Activated naive CD8-positive, alpha-beta T cell (primary cell): ENCODE measurements around the gene PEAK1.

Experiments used
- H3K27ac Mint-ChIP-seq: one replicate; pipeline ENCODE4 v1.8.0; 2021; ENCODE audit warnings: mixed read lengths
- H3K27me3 Mint-ChIP-seq: one replicate; pipeline ENCODE4 v1.8.0; 2021; ENCODE audit warnings: mixed read lengths
- H3K36me3 Mint-ChIP-seq: one replicate; pipeline ENCODE4 v1.8.0; 2021; ENCODE audit warnings: mixed read lengths
- H3K4me1 Mint-ChIP-seq: one replicate; pipeline ENCODE4 v1.8.0; 2021; ENCODE audit warnings: low read depth, mixed read lengths
- H3K4me3 Mint-ChIP-seq: one replicate; pipeline ENCODE4 v1.8.0; 2021; ENCODE audit warnings: mild to moderate bottlenecking, mixed read lengths
- H3K9me3 Mint-ChIP-seq: one replicate; pipeline ENCODE4 v1.8.0; 2021; ENCODE audit warnings: low read depth, mixed read lengths

PEAK1 gene

DNA sequence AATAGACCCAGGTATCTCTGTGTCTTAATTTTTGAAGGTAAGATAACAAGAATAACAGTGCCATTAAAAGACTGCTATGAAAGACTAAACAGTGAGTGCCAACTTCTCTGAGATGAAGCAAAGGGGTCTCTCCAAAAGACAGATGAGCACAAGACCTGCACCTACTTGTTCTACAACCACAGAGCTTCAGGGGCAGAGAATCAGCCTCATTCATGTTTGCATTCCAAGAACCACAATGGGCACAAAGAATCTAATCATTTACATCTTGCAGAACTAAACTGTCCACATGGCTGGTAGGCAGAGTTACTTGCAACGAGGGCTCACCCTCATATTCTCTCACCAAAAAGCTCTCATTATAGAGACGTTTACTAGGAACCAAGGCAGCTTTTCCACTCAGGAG, 83.9 kb downstream of the PEAK1 start:
- H3K27ac Mint-ChIP-seq = no peak overlapping the region
- no peaks in the 10 kb centered on the region for H3K27me3 Mint-ChIP-seq
- peaks cover 9% of the 10 kb centered on the region for H3K36me3 Mint-ChIP-seq
- no peaks in the 10 kb centered on the region for H3K9me3 Mint-ChIP-seq
- peaks cover 4% of the 10 kb centered on the region for H3K4me1 Mint-ChIP-seq
- no peak overlapping the region for H3K4me3 Mint-ChIP-seq

DNA sequence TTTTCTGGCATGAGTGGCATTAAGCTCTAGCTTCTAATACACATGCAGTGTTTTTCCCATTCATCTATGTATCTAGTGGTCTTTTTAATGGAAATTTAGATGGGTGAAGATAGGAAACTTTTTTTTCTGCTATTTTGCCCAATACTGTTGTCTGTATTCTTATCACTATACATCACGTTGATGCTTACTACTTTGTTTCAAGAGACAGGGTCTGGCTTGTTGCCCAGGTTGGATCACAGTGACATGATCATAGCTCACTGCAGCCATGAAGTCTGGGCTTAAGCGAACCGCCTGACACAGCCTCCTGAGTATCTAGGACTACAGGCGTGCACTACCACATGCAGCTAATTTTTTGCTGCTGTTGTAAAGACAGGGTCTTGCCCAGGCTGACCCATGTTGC, 84.6 kb downstream of the PEAK1 start:
- Mint-ChIP-seq H3K36me3 (peaks cover 9% of the 10 kb centered on the region), H3K27ac (no peak overlapping the region), H3K27me3 (no peaks in the 10 kb centered on the region), H3K9me3 (no peaks in the 10 kb centered on the region), H3K4me1 (peaks cover 4% of the 10 kb centered on the region), H3K4me3 (no peak overlapping the region)

DNA sequence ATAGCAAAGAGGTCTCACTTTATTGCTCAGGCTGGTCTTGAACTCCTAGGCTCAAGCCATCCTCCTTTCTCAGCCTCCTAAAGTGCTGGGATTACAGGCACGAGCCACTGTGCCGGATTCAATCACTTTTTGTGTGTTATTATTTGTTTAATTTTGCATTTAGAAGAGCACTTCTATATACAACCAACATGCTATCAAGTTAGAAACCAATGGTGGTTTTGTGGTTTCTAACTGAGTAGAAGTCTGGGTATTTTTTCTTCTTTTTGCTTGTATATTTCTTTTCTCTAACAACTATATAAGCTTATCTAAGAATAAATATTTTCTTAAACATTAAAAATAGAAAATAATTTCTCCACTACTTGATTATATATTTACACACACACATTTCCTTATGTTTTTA, 86.7 kb downstream of the PEAK1 start:
- H3K4me1 Mint-ChIP-seq = peaks cover 4% of the 10 kb centered on the region
- H3K36me3 Mint-ChIP-seq = peaks cover 6% of the 10 kb centered on the region
- no peak overlapping the region for H3K4me3 Mint-ChIP-seq

DNA sequence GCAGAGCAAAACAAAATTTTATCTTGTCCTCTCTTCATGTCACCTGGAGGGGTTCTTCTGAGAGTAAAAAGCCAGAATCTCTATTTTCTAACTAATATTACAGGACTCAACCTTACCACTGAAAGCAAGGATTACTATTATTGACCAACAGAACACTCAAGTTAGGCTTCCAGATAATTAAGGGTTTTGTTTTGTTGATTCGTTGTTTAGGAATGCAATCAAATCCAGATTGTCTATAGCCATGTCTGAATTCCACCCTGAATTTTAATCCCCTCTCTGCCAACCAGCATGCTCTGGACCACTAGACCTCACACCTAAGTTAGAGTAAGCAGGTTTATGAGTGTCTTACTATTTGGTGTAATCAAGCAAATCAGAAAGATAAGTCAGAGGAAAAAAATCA, 90.7 kb downstream of the PEAK1 start:
- Mint-ChIP-seq H3K4me1 (peaks cover 4% of the 10 kb centered on the region), H3K36me3 (peaks cover 5% of the 10 kb centered on the region), H3K4me3 (no peak overlapping the region), H3K27me3 (no peaks in the 10 kb centered on the region), H3K9me3 (no peaks in the 10 kb centered on the region), H3K27ac (no peak overlapping the region)

More for the DNA sequence above, 86.7 kb downstream of the PEAK1 start:
- H3K9me3 Mint-ChIP-seq = no peaks in the 10 kb centered on the region
- no peaks in the 10 kb centered on the region for H3K27me3 Mint-ChIP-seq
- H3K27ac Mint-ChIP-seq = no peak overlapping the region

DNA sequence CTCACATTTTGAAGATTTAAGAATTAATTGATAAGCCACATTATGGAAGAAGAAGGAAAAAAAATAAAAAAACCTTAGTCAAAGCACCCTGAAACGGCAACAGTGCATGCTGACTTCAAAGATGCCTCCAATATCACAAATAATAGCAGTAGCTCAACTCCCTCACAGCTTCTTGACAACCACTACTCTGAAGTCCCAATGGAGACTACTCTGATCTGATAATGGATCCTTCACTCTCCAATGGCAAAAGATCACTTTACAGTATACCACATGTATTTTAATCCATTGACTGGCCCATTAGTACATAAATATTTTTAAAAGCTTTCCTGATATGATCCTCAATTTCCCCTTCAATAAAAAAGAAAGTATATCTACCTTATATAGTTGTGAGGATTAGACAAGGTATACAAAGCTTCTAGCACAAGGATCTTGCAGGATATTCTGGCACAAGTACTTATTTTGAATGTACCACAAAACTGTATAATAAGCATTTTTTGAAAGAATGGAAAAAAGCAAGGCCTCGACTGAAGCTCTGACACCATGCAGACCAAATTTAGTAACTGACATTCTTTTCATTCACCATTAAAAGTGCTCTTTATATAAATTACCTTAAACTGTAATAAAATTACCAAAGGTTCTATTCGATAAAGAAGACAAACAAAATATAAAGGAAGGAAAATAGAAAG, 91.9 kb downstream of the PEAK1 start:
- Mint-ChIP-seq H3K27me3 (no peaks in the 10 kb centered on the region), H3K36me3 (peaks cover 5% of the 10 kb centered on the region), H3K4me3 (no peak overlapping the region), H3K9me3 (no peaks in the 10 kb centered on the region), H3K4me1 (no peaks in the 10 kb centered on the region), H3K27ac (no peak overlapping the region)

DNA sequence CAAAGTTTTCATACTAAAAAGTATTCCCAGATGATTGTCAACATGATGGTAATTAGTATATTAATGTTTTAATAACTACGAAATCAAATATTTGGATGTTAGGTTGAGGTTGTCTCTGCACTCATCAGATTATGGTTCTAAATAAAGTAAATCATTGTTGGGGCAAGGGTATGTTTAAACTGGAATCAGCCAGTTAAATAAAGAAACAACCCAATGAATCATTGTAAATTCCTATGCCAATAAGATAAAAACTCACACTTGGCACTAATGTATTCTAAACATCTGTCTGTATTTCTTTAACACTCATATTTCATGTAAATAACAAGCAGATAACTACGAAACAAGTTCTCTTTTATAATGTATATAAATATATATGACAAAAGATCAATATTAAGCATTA, 92.7 kb downstream of the PEAK1 start:
- Mint-ChIP-seq H3K27me3 (no peaks in the 10 kb centered on the region), H3K4me1 (no peaks in the 10 kb centered on the region), H3K27ac (no peak overlapping the region), H3K4me3 (no peak overlapping the region), H3K9me3 (no peaks in the 10 kb centered on the region), H3K36me3 (peaks cover 5% of the 10 kb centered on the region)

DNA sequence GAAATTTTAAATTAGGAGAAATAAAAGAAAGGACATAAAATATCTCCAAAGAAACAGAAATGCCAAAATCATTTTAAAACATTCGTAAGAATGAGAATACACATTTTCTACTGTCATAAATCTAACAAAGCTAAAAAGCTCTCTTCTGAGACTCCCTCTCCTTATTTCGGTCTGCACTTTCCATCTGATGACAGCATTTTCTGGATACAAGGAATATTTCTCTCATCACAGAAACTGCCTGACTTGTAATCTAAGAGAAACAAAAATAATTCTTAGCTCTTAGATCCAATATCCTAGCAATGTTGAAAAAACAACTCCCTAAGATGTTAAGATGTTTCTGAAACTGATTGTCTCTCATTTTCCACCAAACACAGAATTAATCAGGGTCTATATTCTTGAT, 93.5 kb downstream of the PEAK1 start:
- Mint-ChIP-seq H3K4me1 (no peaks in the 10 kb centered on the region), H3K4me3 (no peak overlapping the region), H3K9me3 (no peaks in the 10 kb centered on the region), H3K27ac (no peak overlapping the region), H3K36me3 (peaks cover 5% of the 10 kb centered on the region), H3K27me3 (no peaks in the 10 kb centered on the region)

DNA sequence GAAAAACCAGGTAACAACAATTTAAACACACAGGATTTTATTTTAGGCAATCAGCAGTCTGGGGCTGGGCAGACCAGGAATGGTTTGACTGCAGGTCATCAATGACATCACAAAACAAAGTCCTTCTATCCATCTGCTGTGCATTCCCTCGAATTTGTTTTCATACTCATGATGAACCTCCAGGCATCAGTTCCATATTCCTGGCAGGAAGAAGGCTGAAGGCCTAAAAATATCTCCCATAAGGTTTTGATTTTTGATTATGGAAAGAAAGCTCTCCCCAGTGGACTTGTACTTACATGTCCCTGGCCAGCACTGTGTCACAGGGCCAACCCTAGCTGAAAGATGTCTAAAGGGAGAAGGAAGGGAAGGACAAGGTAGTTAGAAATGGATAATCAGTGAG, 107.4 kb downstream of the PEAK1 start:
- no peaks in the 10 kb centered on the region for H3K9me3 Mint-ChIP-seq
- peaks cover 13% of the 10 kb centered on the region for H3K4me1 Mint-ChIP-seq
- no peak overlapping the region for H3K4me3 Mint-ChIP-seq
- H3K27me3 Mint-ChIP-seq = no peaks in the 10 kb centered on the region
- peaks cover 3% of the 10 kb centered on the region for H3K36me3 Mint-ChIP-seq
- H3K27ac Mint-ChIP-seq = no peak overlapping the region

DNA sequence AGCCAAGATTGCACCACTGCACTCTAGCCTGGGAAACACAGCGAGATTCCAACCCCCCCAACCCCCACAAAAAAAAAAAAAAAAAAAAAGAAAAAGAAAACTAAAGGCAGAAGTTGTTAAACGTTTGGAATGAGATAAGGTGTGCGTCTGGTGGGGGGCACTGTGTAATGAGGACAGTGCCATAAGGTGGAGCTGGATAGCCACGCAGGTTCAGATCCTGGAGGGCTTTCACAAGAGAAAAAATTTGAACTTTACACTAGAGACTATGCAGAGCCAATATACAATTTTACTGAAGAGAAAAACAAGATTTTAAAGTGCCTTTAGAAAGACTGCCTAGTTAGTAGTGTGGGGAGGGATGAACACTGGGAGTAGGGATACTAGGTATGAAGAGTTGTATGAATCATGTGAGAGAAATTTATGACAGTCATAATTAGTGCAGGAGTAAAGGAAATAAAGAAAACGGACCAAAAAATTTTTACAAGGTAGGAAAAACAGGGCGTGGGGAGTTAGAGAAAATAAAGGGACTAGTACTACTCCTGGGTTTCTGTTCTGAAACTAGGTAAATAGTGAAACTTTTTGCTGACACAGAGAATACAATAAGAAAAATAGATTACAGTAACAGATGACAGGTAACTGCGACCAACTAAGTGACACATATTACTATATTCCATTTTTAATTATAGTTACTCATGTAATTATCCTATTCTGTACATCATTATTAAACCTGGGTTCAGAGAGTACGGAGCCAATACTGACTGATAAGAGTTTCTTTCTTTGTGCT, 108.1 kb downstream of the PEAK1 start:
- H3K27ac Mint-ChIP-seq = no peak overlapping the region
- no peaks in the 10 kb centered on the region for H3K27me3 Mint-ChIP-seq
- no peaks in the 10 kb centered on the region for H3K9me3 Mint-ChIP-seq
- peaks cover 3% of the 10 kb centered on the region for H3K36me3 Mint-ChIP-seq
- H3K4me1 Mint-ChIP-seq = peaks cover 13% of the 10 kb centered on the region
- no peak overlapping the region for H3K4me3 Mint-ChIP-seq

DNA sequence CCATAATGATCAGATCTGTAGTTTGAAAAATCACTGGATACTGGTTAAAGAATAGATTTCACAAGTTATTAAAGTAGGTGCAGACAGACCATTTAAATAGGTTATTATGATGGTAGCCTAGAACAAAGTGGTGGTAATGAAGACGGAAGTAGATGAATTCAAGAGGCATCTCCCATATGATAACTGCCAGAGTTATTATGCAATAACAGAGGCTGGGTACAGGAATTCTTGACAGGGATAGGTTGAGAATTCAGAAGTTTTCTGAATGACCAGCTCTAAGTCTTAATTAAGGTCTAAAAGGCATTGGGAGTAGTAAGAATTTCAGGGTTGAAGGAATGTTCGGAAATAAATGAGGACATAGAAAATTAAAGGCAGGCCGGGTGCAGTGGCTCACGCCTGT, 108.9 kb downstream of the PEAK1 start:
- no peaks in the 10 kb centered on the region for H3K36me3 Mint-ChIP-seq
- H3K4me3 Mint-ChIP-seq = no peak overlapping the region
- H3K9me3 Mint-ChIP-seq = no peaks in the 10 kb centered on the region
- H3K4me1 Mint-ChIP-seq = peaks cover 13% of the 10 kb centered on the region
- no peaks in the 10 kb centered on the region for H3K27me3 Mint-ChIP-seq
- no peak overlapping the region for H3K27ac Mint-ChIP-seq

DNA sequence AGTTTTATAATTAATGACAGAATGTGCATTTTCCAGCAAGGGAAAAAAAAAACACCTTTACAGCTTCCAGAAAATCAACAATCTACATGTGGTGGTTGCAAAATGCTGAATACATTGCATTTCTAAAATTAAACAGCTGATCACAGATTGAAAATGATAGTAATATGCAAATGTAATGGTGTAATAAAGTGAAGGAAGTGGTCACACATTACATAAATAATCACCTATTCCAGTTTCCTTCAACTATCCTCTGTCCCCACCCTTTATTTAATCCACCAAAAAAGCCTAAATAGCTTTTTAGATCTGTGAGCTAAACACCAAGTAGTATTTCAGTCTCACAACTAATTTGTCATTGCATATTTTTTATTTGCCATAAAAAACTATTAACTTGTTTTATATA, 110.5 kb downstream of the PEAK1 start:
- H3K36me3 Mint-ChIP-seq = peaks cover 6% of the 10 kb centered on the region
- H3K4me1 Mint-ChIP-seq = peaks cover 13% of the 10 kb centered on the region
- no peaks in the 10 kb centered on the region for H3K9me3 Mint-ChIP-seq
- no peak overlapping the region for H3K4me3 Mint-ChIP-seq
- H3K27ac Mint-ChIP-seq = no peak overlapping the region
- H3K27me3 Mint-ChIP-seq = no peaks in the 10 kb centered on the region

DNA sequence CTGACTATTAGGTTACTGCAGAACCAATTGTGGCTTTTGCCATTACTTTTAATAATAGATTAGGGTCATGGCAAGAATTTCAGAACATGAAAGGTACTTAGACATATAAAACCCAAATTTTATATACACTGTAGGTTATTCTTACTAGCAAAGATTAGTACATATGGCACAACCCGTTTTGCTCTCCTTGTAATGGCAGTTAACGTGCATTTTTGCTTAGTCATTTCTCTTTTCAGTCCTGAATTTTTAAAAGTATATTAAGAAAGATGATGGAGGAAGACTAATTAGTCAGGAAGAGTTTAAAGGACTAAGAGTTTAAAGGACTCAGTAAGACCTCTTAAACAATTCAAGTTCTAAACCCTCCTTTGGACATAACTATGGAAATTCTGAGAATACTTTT, 114.0 kb downstream of the PEAK1 start:
- Mint-ChIP-seq H3K27me3 (no peaks in the 10 kb centered on the region), H3K27ac (no peak overlapping the region), H3K9me3 (no peaks in the 10 kb centered on the region)

DNA sequence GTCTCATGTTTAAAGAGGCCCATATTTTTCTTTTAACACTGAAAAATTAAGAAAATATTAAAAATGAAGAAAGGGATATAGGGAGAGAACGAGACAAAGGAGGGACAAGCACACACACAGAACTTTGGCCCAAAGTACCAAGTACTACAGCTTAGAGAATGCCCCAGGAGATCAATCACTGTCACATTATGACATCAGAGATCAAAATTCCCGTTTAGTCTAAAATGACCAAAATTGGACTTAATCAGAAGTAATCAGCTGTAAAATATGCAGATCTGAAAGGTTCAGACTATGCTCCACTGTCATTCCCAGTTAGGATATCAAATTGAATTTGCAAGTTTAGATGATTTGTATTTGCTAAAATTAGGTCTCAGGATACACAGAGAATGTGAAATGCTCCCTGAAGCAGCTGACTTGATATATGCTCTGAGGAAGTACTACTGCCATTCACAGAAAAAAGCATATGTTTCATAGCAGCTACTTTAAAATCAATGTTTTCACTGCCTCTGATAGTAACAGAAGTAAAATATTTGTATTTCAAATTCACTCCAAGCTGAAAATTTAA, 123.0 kb downstream of the PEAK1 start:
- Mint-ChIP-seq H3K4me3 (no peak overlapping the region), H3K27ac (no peak overlapping the region), H3K4me1 (no peaks in the 10 kb centered on the region), H3K27me3 (no peaks in the 10 kb centered on the region), H3K9me3 (peaks cover 4% of the 10 kb centered on the region), H3K36me3 (peaks cover 3% of the 10 kb centered on the region)

More for the DNA sequence above, 114.0 kb downstream of the PEAK1 start:
- peaks cover 8% of the 10 kb centered on the region for H3K36me3 Mint-ChIP-seq
- peaks cover 8% of the 10 kb centered on the region for H3K4me1 Mint-ChIP-seq
- no peak overlapping the region for H3K4me3 Mint-ChIP-seq

DNA sequence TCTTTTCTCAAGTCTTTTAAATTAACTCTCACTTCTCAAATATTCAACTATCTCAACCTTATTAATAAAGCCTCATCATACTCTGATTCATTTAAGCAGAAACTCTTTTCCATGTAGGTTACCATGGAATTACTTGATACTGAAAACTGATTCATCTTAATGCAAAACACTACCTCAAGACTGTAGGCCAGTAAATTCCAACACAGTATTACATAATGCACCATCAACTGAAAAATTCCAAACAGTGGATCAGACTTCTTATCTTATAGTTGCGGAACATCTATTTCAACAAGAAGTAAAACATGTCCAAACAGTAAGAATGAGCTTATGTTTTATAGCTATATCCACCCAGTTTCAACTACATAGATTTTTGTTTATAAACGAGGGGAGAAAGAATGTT, 124.5 kb downstream of the PEAK1 start:
- peaks cover 4% of the 10 kb centered on the region for H3K9me3 Mint-ChIP-seq
- H3K4me3 Mint-ChIP-seq = no peak overlapping the region
- H3K4me1 Mint-ChIP-seq = no peaks in the 10 kb centered on the region
- H3K27me3 Mint-ChIP-seq = no peaks in the 10 kb centered on the region
- H3K36me3 Mint-ChIP-seq = peaks cover 3% of the 10 kb centered on the region
- no peak overlapping the region for H3K27ac Mint-ChIP-seq

DNA sequence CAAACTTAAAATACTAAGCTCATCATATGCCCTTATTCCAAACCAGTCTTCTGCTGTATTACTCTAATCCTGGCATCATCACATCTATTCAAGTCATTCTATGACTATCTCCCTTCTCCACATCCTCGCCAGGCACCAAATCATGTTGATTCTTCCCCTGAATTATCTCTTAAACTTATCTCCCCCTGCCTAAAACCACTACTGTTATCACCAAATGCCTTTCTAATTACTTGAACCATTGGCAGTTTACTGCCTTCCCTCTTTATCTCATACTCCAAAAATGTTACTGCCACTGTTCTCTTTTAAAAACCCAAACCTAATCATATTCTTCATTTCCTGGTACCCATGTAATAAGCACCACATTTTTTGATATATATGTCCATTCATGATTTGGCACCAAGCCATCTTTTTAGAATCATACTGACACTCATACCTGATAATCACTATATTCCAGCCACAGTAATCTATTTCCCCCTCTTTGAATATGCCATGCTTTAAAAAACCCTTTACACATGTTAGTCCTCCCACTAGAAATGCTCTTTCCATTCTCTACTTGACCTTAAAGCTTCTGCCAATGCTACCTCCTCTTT, 126.8 kb downstream of the PEAK1 start:
- no peaks in the 10 kb centered on the region for H3K27me3 Mint-ChIP-seq
- no peaks in the 10 kb centered on the region for H3K9me3 Mint-ChIP-seq
- no peaks in the 10 kb centered on the region for H3K36me3 Mint-ChIP-seq
- H3K27ac Mint-ChIP-seq = no peak overlapping the region
- H3K4me3 Mint-ChIP-seq = no peak overlapping the region
- no peaks in the 10 kb centered on the region for H3K4me1 Mint-ChIP-seq
